Activated T-cell treated with anti-CD3 and anti-CD28 coated beads, Interleukin-2, amount 50 U/mL, for 72 hours (primary cell): Measurements from ENCODE around the gene DPF3. TPM values are rescaled to one million over a fixed set of nuclear protein-coding genes. Genes with fewer than 3 reads are reported as not detected.

Experiments
- ATAC-seq, 2 donors: fragments of 150-1000 bp; cut with Tn5 transposase; replicated peaks in 1 of 2; 2 replicates each; pipeline ENCODE4 v1.10.0; 2021; ENCODE audit warnings: moderate library complexity in 2 of 2, mild to moderate bottlenecking in 1 of 2
- DNase-seq, 2 donors: peaks; one replicate each; pipeline ENCODE4 v3.0.0; 2021 to 2022; ENCODE audit warnings: mixed read lengths in 1 of 2
- H3K27ac Mint-ChIP-seq: one replicate; pipeline ENCODE4 v1.8.0; 2022; ENCODE audit warnings: mild to moderate bottlenecking, moderate library complexity, mixed read lengths
- H3K27me3 Mint-ChIP-seq: one replicate; pipeline ENCODE4 v1.8.0; 2022; ENCODE audit warnings: low read depth, mixed read lengths
- H3K36me3 Mint-ChIP-seq, 2 donors: one replicate each; pipeline ENCODE4 v1.8.0; 2022; ENCODE audit warnings: mixed read lengths in 2 of 2, mild to moderate bottlenecking in 1 of 2; ENCODE audit not compliant: insufficient read depth in 2 of 2
- H3K4me1 Mint-ChIP-seq: one replicate; pipeline ENCODE4 v1.8.0; 2022; ENCODE audit warnings: low read depth, mixed read lengths
- H3K4me3 Mint-ChIP-seq, 2 donors: one replicate each; pipeline ENCODE4 v1.8.0; 2022; ENCODE audit warnings: mild to moderate bottlenecking in 2 of 2, mixed read lengths in 2 of 2, moderate library complexity in 2 of 2
- H3K9me3 Mint-ChIP-seq, 2 donors: one replicate each; pipeline ENCODE4 v1.8.0; 2022; ENCODE audit warnings: mixed read lengths in 2 of 2
- total RNA-seq, 2 donors: library from RNA; stranded (reverse); gene quantifications; one replicate each; pipeline ENCODE4 v1.2.3, GENCODE V29; 2022

Gene DPF3
- total RNA-seq, 2 donors from 2014 or later: 0.23 to 0.62 TPM

DNA sequence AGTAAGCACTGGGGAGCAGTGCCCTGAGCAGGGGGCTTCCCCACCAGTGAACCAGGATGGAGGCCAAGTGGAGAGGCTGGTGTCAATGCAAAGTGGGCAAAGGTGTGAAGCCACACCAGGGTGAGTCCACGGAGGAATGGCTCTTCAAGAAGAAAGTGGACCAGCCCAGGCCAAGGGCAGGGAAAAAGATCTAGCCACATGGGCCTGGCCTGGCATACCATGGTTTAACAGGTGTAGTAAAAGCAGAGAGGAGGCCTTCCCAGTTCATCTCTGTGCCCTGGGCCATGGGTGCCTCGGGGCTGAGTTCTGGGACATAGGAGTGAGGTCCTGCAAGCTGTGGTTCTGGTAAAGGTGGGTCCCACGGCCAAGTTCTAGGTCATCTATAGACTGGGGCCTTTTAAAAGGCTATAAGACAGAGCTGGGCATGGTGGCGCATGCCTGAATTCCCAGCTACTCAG, 153.4 kb downstream of the DPF3 start:
- Mint-ChIP-seq H3K27ac (no peak overlapping the region), H3K4me1 (no peaks in the 10 kb centered on the region), H3K27me3 (no peaks in the 10 kb centered on the region), H3K4me3 (no peak overlapping the region), H3K36me3 (no peaks in the 10 kb centered on the region), H3K9me3 (no peaks in the 10 kb centered on the region)
- DNase-seq (no peak), ATAC-seq (no peak)

DNA sequence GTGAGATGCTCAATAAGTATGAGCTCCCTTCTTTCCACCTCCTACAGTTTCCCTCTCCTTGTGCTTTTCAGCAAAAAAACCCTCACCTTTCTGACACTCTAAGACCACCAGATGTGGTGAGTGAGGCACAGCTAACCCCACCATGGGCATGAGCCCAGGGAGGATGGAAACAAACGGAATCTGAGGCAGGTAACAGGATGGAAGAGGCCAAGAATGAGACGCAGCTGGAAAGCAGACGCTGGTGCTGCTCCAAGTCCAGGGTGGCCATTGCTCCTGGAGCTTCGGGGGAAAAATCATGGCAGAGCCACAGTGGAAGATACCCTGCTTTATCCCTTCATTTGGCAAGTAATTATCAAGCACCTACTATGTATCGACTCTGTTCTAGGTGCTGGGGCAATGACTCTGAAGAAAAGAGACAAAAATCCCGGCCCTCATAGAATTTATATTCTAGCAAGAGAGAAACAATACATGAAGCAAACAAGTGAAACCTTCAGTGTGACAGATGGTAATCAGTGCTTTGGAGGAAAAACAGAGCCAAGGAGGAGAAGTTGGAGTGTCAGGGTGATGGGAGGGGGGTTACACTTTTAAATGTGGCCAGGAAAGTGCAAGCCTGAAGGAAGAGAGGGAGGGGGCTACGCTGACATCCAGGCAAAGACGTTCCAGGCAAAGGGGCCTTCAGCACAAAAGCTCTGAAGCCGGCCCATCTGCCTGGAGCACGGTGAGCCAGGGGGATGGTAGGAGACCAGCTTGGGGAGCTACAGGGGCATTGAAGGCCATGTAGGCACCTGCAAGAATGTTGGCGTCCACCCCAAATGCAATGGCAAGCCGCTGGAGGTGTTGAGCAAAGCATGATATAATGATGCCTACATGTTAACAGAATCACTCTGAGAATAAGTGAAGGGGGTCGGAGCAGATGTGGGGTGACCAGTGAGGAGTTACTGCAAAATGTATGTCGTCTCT, 154.2 kb downstream of the DPF3 start:
- ATAC-seq (no peak), DNase-seq (no peak)
- Mint-ChIP-seq H3K27ac (no peak overlapping the region), H3K27me3 (no peaks in the 10 kb centered on the region), H3K4me3 (no peak overlapping the region), H3K9me3 (no peaks in the 10 kb centered on the region), H3K36me3 (no peaks in the 10 kb centered on the region), H3K4me1 (no peaks in the 10 kb centered on the region)

DNA sequence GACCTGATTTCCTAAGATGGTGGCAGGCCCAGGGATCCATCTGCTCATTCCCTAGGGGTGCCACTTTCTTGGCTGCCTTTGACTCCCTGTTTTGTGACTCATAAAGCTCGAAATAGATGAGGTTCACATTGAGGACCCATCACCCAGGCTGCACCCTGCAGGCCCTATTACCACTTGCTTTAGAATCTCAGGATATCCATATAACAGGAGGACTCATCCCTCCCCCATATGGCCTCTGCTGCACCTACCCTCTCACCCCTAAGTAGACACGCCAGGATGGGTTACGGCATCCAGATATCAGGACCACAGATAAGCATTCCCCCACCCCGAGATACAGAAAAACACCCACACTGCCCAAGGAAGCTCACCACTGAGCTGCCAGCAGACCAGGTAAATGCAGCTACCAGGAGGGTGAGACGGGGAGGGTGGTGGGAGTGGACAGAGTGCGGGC, 155.7 kb downstream of the DPF3 start:
- no peak for DNase-seq
- Mint-ChIP-seq H3K4me1 (no peaks in the 10 kb centered on the region), H3K36me3 (no peaks in the 10 kb centered on the region), H3K4me3 (no peak overlapping the region), H3K27ac (no peak overlapping the region), H3K27me3 (no peaks in the 10 kb centered on the region), H3K9me3 (no peaks in the 10 kb centered on the region)
- ATAC-seq: no peak

DNA sequence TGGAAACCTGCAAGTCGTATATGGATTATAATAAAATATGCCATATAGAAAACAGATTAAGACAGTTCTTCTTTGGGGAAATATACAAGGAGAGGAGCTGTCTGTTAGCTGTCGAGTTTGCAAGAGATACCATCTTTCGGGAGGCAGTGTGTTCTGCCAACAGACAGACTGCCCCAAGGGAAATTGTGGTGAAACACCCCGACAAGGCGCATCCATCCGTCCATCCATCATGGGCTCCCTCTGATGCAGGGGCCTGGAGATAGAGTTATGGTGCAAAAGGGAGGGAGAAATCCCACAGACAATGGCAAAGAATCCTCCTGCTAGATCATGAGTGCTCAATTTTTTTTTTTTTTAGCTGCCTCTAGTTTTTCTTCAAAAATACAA, 156.3 kb downstream of the DPF3 start:
- DNase-seq: no peak
- Mint-ChIP-seq H3K4me1 (no peaks in the 10 kb centered on the region), H3K27me3 (no peaks in the 10 kb centered on the region), H3K9me3 (no peaks in the 10 kb centered on the region), H3K4me3 (no peak overlapping the region), H3K27ac (no peak overlapping the region), H3K36me3 (no peaks in the 10 kb centered on the region)
- no peak for ATAC-seq

DNA sequence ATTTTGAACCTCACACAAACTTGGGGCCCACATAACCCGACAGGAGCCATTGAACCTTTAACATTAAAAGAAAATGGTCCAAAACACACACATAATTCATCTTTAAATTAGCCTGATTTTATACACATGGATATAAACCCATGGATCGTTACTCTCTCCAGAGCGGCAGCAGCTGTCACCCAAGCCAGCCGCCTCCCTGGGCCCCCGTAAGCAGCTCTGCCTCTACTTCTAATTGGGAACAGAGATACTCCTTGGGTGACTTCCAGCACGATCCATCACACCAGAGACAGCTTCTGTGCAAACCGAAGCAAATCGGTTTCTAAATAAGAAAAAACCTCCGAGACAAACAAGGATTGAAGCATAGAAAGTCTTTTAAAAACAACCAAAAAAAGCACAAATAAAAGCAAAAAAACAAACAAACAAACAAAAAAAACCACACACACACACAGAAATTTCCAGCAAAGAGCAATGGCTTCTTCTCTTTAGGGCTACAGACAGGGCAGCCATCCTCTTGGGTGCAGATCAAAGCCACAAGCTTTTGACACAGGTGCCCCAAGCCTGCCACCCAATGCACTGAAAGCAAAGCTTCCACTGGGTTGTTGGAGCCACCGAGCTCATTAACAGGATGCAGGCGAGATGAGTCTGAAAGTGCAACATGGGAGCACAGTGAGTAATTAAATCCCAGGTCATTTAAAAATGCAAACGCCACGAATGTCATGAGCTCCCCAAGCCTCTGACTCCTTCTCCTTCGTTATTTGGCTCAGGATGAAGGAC, 156.9 kb downstream of the DPF3 start:
- H3K27me3 Mint-ChIP-seq: no peaks in the 10 kb centered on the region
- DNase-seq (no peak), ATAC-seq (no peak)
- no peaks in the 10 kb centered on the region for H3K4me1 Mint-ChIP-seq
- H3K36me3 Mint-ChIP-seq: no peaks in the 10 kb centered on the region
- no peak overlapping the region for H3K4me3 Mint-ChIP-seq
- no peak overlapping the region for H3K27ac Mint-ChIP-seq
- H3K9me3 Mint-ChIP-seq: no peaks in the 10 kb centered on the region

DNA sequence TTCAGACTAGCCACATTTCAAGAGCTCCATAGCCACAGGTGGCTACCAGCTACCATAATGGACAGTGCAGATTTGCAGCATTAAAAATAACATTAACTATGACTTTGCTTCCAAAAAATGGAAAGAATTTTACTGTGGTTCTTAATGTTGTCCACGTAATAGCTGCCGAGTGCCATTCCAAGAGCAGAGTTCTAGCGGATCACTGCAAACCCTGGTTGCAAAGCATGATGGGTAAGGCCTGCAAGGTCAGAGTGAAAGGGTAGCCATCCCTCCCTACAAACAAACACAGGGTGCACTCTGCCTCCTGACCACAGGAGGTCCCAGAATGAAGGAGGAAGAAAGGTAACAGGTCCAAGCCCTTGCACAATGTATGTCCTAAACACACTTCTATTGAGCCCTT, 157.6 kb downstream of the DPF3 start:
- no peaks in the 10 kb centered on the region for H3K36me3 Mint-ChIP-seq
- H3K9me3 Mint-ChIP-seq: no peaks in the 10 kb centered on the region
- no peak for DNase-seq
- no peak overlapping the region for H3K27ac Mint-ChIP-seq
- H3K4me3 Mint-ChIP-seq: no peak overlapping the region
- no peak for ATAC-seq
- no peaks in the 10 kb centered on the region for H3K4me1 Mint-ChIP-seq
- H3K27me3 Mint-ChIP-seq: no peaks in the 10 kb centered on the region

DNA sequence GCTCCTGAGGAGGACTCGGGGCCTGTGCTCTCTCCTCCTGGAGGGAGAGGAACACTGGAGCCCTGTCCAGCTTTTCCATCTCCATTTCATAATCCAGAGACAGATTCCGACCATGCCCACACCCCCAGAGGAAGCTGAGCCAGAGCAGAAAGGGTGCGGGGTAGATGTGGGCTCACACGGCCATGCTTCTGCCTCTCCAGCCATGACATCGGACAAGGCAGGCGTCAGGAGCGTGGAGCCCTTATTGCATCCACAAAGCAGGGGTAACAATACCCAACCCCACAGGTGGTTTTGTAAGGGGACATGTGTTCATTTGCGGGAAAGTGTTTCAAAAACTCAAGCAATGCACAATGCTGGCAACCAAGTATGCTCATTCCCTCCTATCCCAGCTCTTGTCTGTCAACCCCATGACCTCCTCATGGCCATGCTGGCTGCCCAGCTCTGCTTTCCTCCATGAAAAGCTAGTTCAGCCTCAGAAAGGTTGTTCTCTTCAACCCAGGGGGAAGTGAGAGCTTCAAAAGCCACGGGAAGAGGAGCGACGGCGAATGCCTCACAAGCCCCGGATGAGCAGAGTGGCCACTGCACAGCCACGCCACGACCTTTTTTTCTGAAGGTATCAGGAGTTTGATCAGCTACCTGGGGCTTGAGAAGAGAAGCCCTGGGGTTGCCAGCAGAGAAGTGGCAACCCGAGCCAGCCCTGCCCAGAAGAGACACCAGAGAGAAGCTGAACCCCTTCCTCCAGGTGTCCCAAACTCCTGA, 161.7 kb downstream of the DPF3 start:
- ATAC-seq (no peak), DNase-seq (no peak)
- no peak overlapping the region for H3K4me3 Mint-ChIP-seq
- no peak overlapping the region for H3K27ac Mint-ChIP-seq
- no peaks in the 10 kb centered on the region for H3K4me1 Mint-ChIP-seq
- H3K9me3 Mint-ChIP-seq: no peaks in the 10 kb centered on the region
- no peaks in the 10 kb centered on the region for H3K36me3 Mint-ChIP-seq
- no peaks in the 10 kb centered on the region for H3K27me3 Mint-ChIP-seq

DNA sequence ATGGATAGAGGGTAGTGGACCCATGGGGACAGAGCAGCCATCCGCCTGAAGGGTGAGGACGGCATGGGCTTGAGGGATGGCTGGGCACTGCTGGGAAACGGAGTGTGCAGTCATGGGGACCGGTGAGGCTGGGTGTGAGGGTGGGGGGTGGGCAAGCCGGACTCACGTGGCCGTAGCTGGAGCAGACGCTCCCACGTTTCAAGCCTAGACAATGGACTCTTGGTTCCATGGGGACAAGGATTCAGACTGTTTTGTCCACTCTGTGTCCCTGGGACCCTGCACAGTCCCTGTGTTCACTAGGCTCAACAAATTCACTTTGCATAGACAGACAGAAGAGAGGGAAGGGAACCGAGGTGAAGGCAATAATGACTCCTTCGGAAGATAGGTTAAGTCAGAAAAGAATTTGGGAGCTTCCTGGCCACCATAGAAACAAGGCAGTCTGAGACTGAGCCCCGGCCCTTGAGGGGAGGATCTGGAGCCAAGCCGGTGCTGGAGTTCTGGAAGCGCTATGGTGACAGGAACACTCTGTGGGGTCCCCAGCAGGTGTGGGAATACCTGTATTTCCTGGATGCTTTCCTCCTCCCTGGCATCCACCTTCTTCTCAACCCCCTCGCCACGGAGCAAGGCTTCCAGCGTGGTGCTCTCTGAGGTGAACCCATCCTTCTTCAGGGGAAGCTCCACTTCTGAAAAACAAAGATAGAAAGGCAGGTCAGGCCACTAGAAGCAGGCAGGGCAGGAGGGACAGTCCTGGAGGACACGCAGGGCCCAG, 162.5 kb downstream of the DPF3 start:
- H3K27ac Mint-ChIP-seq: no peak overlapping the region
- no peak for DNase-seq
- H3K4me1 Mint-ChIP-seq: no peaks in the 10 kb centered on the region
- no peaks in the 10 kb centered on the region for H3K36me3 Mint-ChIP-seq
- no peak for ATAC-seq
- H3K4me3 Mint-ChIP-seq: no peak overlapping the region
- no peaks in the 10 kb centered on the region for H3K27me3 Mint-ChIP-seq
- no peaks in the 10 kb centered on the region for H3K9me3 Mint-ChIP-seq

DNA sequence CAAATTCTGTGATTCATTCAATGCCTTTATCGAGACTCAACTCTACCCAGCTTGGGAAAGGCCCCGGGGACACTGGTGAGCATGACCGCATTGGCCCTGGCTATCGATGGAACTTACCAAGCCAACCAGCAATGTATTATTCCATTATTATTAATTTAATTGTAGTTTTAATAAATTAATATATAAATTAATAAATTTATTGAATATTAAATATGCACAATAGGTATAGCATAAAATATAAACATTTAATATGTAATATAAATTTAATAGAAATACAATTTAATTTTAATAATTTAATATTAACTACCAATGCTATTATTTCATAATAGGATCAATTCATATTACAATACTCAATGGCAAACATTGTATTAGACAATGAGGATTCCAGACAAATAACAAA, 163.4 kb downstream of the DPF3 start:
- Mint-ChIP-seq H3K27ac (no peak overlapping the region), H3K36me3 (no peaks in the 10 kb centered on the region), H3K9me3 (no peaks in the 10 kb centered on the region), H3K4me3 (no peak overlapping the region), H3K27me3 (no peaks in the 10 kb centered on the region), H3K4me1 (no peaks in the 10 kb centered on the region)
- DNase-seq (no peak), ATAC-seq (no peak)

DNA sequence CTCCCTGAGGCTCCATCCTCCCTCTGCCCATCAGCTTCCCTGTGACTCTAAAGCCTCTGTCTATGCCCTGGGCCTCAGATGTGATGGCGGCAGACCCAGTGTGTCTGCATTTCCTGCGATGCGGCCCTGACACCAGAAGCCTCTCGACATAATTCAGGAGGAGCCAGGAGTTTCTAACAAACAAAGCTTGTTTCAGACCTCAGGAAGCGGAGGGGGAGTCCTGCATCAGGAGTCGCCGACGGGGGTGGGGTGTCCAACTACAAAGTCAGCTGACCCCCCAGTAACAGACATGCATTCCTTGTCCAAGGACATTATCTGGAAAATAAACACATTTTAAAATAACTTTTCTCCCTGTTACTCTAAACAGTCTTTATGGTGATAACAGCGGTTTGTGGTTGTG, 167.5 kb downstream of the DPF3 start:
- DNase-seq (no peak), ATAC-seq (no peak)
- Mint-ChIP-seq H3K27ac (no peak overlapping the region), H3K27me3 (no peaks in the 10 kb centered on the region), H3K36me3 (no peaks in the 10 kb centered on the region), H3K9me3 (no peaks in the 10 kb centered on the region), H3K4me3 (no peak overlapping the region), H3K4me1 (no peaks in the 10 kb centered on the region)

DNA sequence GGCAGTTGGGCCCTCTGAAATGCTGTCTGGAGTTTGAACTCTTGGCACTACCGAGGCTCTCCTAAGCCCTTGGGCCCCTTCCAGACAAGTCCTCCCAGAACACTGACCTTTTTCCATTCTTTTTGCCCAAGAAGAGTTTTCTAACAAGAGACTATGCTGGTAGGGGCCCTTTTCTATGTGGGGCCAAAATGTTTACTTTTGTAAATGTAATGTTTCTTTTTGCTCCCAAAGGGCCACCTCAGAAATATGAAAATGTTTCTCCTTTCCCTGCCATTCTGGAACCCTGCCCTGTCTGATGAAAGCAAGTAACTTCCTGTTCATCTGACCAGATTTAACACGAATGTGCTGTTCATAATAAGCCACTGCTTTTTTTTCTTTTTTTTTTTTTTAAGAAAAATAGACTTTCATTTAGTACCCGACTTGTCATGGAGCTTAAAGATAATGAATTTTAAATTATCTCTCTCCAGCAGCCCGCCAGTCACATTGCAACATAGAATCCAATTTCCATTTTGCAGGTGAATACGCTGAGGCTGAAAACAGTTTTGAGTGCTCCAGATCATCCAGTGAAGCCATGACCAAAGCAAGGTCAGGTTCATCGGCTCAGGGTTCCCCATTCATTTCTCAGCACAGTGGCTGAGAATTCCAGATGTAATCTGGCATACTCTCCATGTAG, 169.9 kb downstream of the DPF3 start:
- DNase-seq (no peak), ATAC-seq (no peak)
- no peak overlapping the region for H3K4me3 Mint-ChIP-seq
- H3K4me1 Mint-ChIP-seq: no peaks in the 10 kb centered on the region
- no peaks in the 10 kb centered on the region for H3K27me3 Mint-ChIP-seq
- no peaks in the 10 kb centered on the region for H3K9me3 Mint-ChIP-seq
- no peaks in the 10 kb centered on the region for H3K36me3 Mint-ChIP-seq
- H3K27ac Mint-ChIP-seq: no peak overlapping the region

DNA sequence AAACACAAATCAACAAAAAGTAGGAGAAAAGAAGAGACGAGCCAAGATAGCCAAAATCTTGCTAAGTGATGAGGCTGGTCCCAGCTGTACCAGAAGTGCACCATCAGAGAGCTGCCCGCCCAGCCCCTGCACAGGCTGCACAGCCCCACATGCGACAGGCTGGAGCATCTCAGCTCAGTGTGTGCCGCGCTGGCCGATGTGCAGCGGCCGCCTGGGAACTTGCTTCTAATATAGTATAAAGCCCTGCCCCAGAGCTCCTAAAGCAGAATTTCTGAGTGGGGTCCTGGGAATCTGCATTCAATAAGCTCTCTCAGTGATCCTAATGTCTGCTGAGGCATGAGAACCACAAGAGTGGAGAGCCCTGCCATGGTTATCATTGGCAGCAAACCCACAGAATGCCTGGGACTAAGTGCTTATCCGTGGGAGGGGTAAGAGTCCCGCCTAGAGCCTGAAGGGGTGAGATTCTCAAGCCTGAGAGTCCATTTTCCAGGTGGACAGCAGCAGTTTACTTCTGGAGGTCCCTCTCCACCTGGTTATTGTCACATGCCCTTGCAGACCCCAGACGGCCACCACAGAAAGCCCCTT, 171.6 kb downstream of the DPF3 start:
- Mint-ChIP-seq H3K36me3 (no peaks in the 10 kb centered on the region), H3K4me3 (no peak overlapping the region), H3K4me1 (no peaks in the 10 kb centered on the region), H3K27me3 (no peaks in the 10 kb centered on the region), H3K9me3 (no peaks in the 10 kb centered on the region), H3K27ac (no peak overlapping the region)
- no peak for ATAC-seq
- no peak for DNase-seq
